Hematopoietic multipotent progenitor cell (in vitro differentiated cells): ENCODE data around the gene BCAS1. TPM values are rescaled to one million over a fixed set of nuclear protein-coding genes. Genes with fewer than 3 reads are reported as not detected.
A peak's percentile ranks its signal among the peaks of the same experiment; 100 is the strongest.
"Not testable (repeated sequence)": the region's sequence is repeated elsewhere in the genome, so short reads cannot be mapped to it uniquely, and the experiment has no call there.

ENCODE experiments used
- DNase-seq, 3 donors: peaks; one replicate each; pipeline ENCODE4 v3.0.0-alpha.2; 2011 to 2015; ENCODE audit warnings: low read depth in 2 of 3, low spot score in 2 of 3
- total RNA-seq: library from RNA; depleted of rRNA; stranded (reverse); fragments of >200 nt; gene quantifications from one replicate; pipeline ENCODE4 v1.2.3, GENCODE V29; 2012

BCAS1 gene
- total RNA-seq, 1 donor, result not detected

DNA sequence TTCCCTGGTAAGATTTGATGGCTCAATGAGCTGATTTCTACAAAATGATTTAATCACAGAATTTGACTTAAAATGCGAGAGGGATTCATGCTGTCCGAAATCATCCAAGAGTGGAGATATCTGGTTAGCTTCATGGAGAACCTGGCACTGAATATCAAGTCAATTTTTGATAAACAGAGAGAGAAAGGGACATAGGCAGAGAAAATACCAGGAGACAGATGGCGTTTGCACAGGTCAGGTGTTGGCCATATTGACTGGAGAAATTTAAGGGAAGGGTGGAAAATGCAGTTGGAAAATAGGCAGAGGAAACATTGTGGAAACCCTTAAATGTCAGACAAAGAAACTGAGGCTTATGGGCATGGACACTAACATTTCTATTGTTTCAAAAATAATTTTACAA lies 47.0 kb downstream of the BCAS1 start:
- no peak for DNase-seq

DNA sequence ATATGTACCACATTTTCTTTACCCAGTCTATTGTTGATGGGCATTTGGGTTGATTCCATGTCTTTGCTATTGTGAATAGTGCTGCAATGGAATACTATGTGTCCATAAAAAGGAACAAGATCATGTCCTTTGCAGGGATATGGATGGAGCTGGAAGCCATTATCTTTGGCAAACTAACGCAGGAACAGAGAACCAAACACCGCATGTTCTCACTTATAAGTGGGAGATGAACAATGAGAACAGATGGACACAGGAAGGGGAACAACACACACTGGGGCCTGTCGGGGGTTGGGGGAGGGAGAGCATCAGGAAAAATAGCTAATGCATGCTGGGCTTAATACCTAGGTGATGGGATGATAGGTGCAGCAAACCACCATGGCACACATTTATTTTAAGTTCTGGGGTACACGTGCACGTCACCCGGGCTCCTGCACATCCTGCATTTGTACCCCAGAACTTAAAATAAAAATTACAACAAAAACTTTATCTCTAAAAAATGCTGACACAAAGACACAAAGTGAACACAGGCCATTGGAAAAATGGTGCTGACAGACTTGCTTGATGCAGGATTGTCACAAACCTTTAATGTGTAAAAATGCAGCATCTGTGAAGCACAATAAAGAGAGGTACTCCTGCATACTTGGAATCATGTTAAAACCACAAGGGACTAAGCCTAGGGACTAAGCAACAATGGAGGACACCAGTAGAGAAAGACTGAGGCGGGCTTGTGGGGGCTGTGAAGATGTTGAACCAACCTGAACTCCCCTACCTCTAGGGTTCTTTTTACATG lies 48.8 kb downstream of the BCAS1 start:
- DNase-seq, result no peak

- DNase-seq, result no peak
Observed at GRCh38 chr20:54020868-54021267, 49.5 kb downstream of the BCAS1 start.

DNA sequence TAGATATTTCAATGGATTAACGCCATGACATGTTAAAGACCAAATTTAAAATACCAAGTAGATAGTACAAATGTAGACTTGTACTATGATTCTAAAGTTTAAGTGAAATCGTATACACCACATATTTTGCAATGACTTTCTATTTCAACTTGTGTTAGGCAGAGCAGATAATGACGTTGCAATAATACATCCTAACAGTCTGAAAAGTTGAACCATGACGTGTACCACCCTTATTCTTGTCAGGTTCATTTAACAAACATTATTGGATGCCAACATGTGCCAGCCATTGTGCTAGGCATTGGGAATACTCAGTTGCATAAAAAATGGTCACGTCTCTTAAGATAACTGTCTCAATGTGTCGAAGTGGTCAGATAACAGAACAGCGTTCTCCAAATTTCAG lies 50.0 kb downstream of the BCAS1 start:
- DNase-seq, result no peak

DNA sequence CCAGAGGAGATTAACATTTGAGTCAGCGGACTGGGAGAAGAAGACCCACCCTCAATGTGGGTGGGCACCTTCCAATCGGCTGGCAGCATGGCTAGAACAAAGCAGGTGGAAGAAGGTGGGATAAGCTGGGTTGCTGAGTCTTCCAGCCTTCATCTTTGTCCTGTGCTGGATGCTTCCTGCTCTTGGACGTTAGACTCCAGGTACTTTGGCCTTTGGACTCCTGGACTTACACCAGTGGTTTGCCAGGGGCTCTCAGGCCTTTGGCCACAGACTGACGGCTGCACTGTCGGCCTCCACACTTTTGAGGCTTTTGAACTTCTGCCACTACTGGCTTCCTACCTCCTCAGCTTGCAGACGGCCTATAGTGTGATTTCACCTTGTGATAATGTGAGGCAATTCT lies 50.8 kb downstream of the BCAS1 start:
- DNase-seq, result no peak

DNA sequence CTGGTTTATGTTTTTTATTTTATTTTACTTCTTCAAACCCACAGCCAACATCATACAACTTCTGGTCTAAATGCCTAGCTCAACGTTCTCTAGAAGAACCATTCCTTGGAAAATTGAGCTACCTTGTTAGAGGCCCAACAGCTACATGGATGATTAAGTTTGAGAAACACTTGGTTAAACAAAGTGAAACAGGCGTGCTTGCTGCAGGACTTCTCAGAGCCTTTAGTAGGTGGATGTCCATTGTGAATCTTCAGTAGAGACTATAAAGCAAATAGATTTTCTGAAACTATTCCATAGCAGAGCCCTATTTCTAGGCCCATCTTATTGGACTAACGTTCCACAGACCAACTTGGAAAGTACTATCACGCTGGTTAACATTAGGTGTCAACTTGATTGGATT lies 51.3 kb downstream of the BCAS1 start:
- no peak for DNase-seq

GRCh38 chr20:54017846-54018245 lies 52.5 kb downstream of the BCAS1 start:
- peak in 1 of 3 donors; percentile 37 for DNase-seq

GRCh38 chr20:54015496-54015895 lies 54.9 kb downstream of the BCAS1 start:
- no peak for DNase-seq

DNA sequence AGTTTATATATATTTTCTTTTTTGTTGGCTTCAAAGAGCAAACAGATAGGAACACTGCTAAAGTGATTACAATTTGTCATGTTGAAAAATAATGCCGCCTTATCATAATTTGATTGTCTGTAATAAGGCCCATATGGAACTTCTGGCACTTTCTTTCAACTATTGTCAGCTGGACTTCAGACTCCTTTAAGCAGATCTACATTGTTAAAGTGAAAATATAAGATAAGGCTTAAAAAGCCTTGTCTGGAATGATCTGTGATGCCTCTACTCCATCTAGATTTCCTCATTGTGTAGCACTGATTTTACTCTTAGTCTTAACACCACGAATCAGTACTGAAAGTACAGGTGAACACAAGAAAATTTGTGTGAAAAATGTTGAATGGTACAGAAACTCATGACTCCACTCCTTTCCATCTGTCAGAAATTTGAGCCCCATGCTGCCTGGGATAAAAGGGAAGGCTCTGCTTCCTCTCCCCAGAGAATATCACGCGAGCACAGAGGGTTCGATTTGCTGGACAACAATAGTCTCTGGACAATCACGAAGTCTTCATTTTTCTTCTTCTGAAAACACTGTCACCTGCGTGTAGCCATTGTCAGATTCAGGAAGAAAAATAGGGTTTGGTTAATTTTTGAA lies 56.0 kb downstream of the BCAS1 start:
- DNase-seq, result no peak

DNA sequence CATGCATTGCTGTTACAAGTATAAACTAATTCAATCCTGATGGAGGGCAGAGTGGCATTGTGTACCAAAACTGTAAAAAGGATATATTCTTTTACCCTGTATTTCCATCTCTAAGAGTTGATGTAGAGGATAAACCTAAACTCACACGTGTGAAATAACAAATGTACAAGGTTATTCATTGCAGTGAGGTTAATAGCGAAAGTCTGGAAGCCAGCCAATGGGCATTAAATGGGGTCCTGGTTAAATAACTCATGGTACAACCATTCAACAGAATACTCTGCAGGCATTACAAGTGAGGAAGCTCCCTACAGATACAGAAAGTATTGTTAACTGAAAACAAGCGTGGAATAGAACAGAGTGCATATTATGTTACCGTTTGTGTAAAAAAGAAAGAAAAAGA lies 56.9 kb downstream of the BCAS1 start:
- no peak for DNase-seq

DNA sequence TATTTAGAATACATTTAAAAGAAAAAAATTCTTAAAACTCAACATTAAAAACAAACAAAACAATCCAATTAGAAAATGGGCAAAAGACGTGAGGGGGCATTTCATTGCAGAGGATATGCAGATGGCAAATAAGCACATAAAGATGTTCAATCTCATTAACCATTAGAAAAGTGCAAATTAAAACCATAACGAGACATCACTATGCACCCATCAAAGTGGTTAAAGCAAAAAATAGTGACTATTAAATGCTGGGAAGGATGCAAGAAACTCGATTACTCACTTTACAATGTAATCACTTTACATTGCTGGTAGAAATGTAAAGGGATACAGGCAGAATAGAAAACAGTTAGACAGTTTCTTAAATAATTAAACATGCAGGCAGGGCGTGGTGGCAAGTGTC lies 59.0 kb downstream of the BCAS1 start:
- DNase-seq, result no peak

GRCh38 chr20:54006216-54006615 lies 64.2 kb downstream of the BCAS1 start:
- DNase-seq, result not testable (repeated sequence)

- no peak for DNase-seq
Observed at GRCh38 chr20:54005524-54005923, 64.9 kb downstream of the BCAS1 start.

GRCh38 chr20:54004445-54004844 lies 65.9 kb downstream of the BCAS1 start:
- no peak for DNase-seq

DNA sequence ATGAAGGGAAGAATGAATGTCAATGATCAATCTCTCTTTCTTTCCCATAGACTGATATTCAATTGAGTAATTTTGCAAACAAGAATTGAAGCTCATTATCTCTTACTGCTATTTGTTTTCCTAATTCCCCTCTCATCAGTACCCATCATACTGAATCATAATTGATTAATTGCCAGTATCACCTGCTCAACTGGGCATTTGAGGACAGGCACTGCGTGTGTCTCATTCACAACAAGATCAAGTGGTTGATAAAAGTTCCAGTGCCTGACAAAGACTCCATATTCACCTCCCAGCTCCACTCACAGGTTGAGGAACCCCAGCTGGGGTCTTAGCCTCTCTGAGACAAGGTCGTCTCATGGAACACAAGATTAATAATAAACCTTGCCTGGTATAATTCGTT lies 67.7 kb downstream of the BCAS1 start:
- DNase-seq, result no peak

DNA sequence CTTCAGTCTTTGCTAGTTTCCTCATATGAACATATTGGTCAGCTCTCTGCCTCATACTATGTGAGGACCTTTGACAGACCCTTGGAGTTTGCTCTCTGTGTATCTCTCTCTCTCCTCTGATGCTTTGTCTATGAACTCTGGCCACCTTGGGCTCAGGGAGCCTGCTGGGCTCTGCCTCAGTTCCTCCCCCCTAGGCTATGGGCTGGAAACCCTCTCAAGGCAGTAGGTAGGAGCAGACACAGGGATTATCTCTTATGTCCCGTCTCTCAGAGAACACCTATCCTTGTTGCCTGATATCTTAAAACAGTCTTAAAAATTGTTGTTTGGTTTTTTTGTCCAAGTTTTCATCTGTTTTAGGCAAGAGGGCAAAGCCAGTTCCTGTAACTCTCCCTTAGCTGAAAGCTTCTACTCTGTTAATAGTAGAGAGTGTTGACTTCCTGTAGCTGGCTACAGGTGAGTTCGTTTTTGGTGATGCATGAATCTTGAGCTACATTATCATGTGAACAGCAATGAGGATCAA lies 68.3 kb downstream of the BCAS1 start:
- no peak for DNase-seq

DNA sequence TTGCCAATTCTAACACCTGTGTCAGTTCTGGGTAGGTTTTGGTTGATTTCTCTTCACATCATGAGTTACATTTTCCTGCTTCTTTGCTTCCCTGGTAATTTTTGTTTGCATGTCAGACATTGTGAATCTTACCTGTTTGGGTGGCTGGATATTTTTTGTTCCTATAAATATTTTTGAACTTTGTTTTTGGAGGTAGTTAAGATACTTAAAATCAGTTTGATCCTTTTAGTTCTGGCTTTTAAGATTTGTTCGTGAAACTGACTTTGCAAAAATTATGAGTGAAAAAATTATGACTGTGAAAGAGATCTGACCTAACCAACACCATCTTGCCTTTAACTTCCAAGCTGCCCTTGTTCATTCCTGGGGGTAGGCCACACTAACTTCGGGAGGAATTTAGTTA lies 69.5 kb downstream of the BCAS1 start:
- no peak for DNase-seq

DNA sequence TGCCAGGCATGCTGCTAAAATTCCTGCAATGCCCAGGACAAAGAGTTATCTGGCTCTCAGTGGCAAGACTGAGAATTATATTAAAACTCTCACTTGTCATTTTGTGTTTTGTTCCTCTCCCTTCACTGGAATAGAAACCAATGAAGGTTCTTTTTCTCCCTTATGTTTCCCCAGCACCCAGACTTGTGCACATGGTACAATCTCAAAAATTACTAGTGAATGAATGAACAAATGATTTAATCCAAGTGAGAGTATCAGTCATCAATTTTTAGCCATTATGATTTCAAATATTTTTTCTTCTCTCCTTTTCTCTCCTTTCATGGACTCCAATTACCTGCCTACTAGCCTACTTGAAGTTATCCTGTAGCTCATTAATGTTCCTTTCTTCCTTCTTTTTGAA lies 70.1 kb downstream of the BCAS1 start:
- no peak for DNase-seq

GRCh38 chr20:53999077-53999476 lies 71.3 kb downstream of the BCAS1 start:
- no peak for DNase-seq

DNA sequence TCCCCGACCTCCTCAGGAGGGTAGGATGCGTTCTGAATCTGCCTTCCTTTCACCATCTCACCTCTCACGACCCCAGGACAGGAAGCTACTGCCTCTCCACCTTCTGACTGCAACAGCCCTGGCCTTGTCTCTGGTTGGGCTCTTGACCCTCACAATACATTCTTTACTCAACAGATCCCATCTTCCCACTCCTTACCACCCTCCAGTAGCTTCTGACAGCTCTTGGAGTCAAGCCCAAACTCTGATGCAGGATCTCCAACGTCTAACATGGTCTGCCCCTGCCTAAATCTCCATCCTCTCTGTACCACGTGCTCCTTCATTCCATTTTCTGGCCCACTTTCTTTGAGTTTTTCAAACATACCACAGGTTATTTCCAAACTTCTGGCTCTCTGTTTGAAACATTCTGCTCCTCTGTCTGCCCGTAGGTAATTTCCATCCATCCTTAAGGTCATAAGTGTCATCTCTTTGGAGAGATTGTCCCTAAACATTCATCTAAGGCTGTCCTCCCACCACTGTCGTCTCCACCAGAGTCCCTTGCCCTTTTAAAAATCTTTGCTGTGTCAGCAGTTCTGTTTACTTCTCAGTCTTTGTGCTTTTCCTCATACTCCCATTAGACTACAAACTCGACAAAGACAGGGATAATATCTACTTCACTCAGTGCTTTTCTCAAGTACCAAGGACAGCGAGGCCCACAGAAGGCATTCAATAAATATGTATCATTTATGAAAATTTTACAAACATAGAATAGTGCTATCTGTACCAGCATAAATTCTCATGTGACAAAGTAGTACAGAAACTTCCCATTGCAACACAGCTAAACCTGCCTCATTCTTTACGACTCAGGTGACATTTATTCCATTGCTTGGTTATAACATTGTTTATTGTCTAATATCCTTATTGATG lies 73.6 kb downstream of the BCAS1 start:
- DNase-seq, result no peak

DNA sequence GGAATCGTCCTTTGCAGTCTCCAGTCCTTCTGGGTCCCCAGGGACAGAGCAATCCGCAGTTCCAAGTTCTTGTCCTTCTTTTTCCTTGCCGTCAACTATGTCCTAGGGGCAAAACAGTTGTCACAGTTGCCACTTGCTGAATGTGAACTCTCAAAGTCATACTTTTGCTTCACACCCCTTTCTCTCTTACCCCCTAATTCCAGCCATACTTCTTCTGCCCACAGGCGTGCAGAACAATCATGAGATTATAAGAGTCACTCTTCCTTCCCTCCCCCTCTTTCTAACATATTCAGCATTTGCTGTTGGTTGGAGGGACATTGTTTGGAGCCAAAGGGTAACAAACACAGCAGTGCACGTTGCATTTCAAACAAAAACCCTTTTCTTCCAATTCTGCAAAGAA lies 74.4 kb downstream of the BCAS1 start:
- no peak for DNase-seq
